OCI-LY3 (cell line): ENCODE data around the gene GPR18.
"Not testable (repeated sequence)": the region's sequence is repeated elsewhere in the genome, so short reads cannot be mapped to it uniquely, and the experiment has no call there.

Experiments
- EZH2phosphoT487 ChIP-seq: fragments of 200-600 bp; shearing (Covaris generic); IDR thresholded peaks from 2 replicates; pipeline ENCODE4 v1.6.1; 2018; ENCODE audit warnings: antibody characterized with exemption, mixed run types, low read depth
- TF ChIP-seq, protein P1 (sequence below): fragments of 200-600, 300-600 bp; sonication (generic); IDR thresholded peaks from 2 replicates; pipeline ENCODE4 v1.5.1; 2014; ENCODE audit warnings: antibody characterized with exemption, low read length, low read depth

DNA sequence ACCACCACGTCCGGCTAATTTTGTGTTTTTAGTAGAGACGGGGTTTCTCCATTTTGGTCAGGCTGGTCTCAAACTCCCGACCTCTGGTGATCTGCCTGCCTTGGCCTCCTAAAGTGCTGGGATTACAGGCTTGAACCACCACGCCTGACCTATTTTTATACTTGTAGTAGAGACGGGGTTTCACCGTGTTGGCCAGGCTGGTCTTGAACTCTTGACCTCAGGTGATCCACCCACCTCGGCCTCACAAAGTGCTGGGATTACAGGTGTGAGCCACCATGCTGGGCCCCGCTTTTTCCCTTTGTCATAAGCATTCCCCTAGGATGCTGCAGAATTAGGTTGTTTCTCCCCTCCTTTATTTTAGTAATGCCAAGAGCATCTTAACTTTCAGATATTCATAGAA is 47.6 kb downstream of the GPR18 start:
- TF ChIP-seq, protein P1, sequence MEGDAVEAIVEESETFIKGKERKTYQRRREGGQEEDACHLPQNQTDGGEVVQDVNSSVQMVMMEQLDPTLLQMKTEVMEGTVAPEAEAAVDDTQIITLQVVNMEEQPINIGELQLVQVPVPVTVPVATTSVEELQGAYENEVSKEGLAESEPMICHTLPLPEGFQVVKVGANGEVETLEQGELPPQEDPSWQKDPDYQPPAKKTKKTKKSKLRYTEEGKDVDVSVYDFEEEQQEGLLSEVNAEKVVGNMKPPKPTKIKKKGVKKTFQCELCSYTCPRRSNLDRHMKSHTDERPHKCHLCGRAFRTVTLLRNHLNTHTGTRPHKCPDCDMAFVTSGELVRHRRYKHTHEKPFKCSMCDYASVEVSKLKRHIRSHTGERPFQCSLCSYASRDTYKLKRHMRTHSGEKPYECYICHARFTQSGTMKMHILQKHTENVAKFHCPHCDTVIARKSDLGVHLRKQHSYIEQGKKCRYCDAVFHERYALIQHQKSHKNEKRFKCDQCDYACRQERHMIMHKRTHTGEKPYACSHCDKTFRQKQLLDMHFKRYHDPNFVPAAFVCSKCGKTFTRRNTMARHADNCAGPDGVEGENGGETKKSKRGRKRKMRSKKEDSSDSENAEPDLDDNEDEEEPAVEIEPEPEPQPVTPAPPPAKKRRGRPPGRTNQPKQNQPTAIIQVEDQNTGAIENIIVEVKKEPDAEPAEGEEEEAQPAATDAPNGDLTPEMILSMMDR = not testable (repeated sequence)
- TF ChIP-seq EZH2phosphoT487 = not testable (repeated sequence)
